Endothelial cell of umbilical vein (primary cell): ENCODE data around the gene SLCO3A1. TPM values are rescaled to one million over a fixed set of nuclear protein-coding genes. Genes with fewer than 3 reads are reported as not detected.

Source experiments
- BruUV-seq: library from RNA; stranded (reverse); fragments of 400-500 nt; replicated peaks from 2 replicates; lab custom pipeline; 2021; lab: Mats Ljungman, UMichigan
- CTCF ChIA-PET: fragments of 300-600, 350-600 bp; sonication (Branson Sonifier 250); formaldehyde crosslinking; loops from one replicate; lab custom pipeline; 2021; ENCODE audit warnings: antibody characterized with exemption, inconsistent platforms; lab: Charles Lee
- POLR2A ChIA-PET: fragments of 300-600, 350-600 bp; sonication (Branson Sonifier 250); formaldehyde crosslinking; loops from one replicate; lab custom pipeline; 2021; ENCODE audit warnings: antibody characterized with exemption, inconsistent platforms; lab: Charles Lee
- DNase-seq: peaks from one replicate; pipeline ENCODE4 v3.0.0-alpha.2; 2011; ENCODE audit warnings: low read depth, low spot score
- FAIRE-seq: peaks from 2 replicates; lab custom pipeline; 2011; peaks lifted over from hg19 to GRCh38; lab: Jason Lieb, UNC
- H2AFZ ChIP-seq: 2 replicates; pipeline ENCODE4 v1.6.0; 2012; ENCODE audit warnings: low read depth, low read length, control low read depth, inconsistent platforms
- H3K27ac ChIP-seq: 2 replicates; pipeline ENCODE4 v1.5.1; 2011; ENCODE audit warnings: low read depth, mild to moderate bottlenecking, control low read depth, low read length, moderate library complexity; ENCODE audit not compliant: insufficient read depth
- H3K27me3 ChIP-seq, 2 experiments: 2 replicates each; pipeline versions ENCODE4 v1.6.0 to v1.6.1; 2011; ENCODE audit warnings: low read length in 2 of 2, mixed read lengths in 1 of 2; ENCODE audit not compliant: control insufficient read depth in 2 of 2, insufficient read depth in 2 of 2
- H3K36me3 ChIP-seq, 2 experiments: 2 replicates in 1 of 2; 3 replicates in 1 of 2; pipeline ENCODE4 v1.5.1; 2011; ENCODE audit warnings: low read length in 2 of 2, mild to moderate bottlenecking in 1 of 2, moderate library complexity in 1 of 2; ENCODE audit not compliant: control insufficient read depth in 2 of 2, insufficient read depth in 2 of 2; ENCODE audit errors: extremely low read depth in 1 of 2
- H3K4me1 ChIP-seq: 3 replicates; pipeline ENCODE4 v1.5.1; 2011; ENCODE audit warnings: mild to moderate bottlenecking, low read length; ENCODE audit not compliant: control insufficient read depth, insufficient read depth; ENCODE audit errors: extremely low read depth
- H3K4me2 ChIP-seq: 2 replicates; pipeline ENCODE4 v1.6.1; 2011; ENCODE audit warnings: low read length, control low read depth, mixed read lengths; ENCODE audit not compliant: insufficient read depth
- H3K4me3 ChIP-seq, 3 experiments: fragments of 200-600 bp in 1 of 3; sonication (generic), shearing (Covaris generic) in 1 of 3; replicated peaks in 1 of 3; 2 replicates each; pipeline ENCODE4 v1.5.1; 2011 to 2016; ENCODE audit warnings: control low read depth in 3 of 3, low read length in 3 of 3, mild to moderate bottlenecking in 2 of 3, inconsistent platforms in 1 of 3, low read depth in 1 of 3, moderate library complexity in 1 of 3; ENCODE audit not compliant: insufficient read depth in 1 of 3
- H3K79me2 ChIP-seq: 2 replicates; pipeline ENCODE4 v1.6.0; 2012; ENCODE audit warnings: low read length, inconsistent platforms; ENCODE audit not compliant: control insufficient read depth, insufficient read depth
- H3K9ac ChIP-seq: replicated peaks from 2 replicates; pipeline ENCODE3; 2011; ENCODE audit warnings: low read length, control low read depth; ENCODE audit not compliant: insufficient read depth; ENCODE audit errors: extremely low read depth
- H3K9me1 ChIP-seq: replicated peaks from 3 replicates; pipeline ENCODE4 v1.6.0; 2011; ENCODE audit warnings: mild to moderate bottlenecking, low read length; ENCODE audit not compliant: control insufficient read depth, insufficient read depth; ENCODE audit errors: extremely low read depth
- H3K9me3 ChIP-seq: replicated peaks from 2 replicates; pipeline ENCODE4 v1.5.1; 2012; ENCODE audit warnings: low read length, inconsistent platforms; ENCODE audit not compliant: control insufficient read depth, insufficient read depth
- H4K20me1 ChIP-seq: replicated peaks from 2 replicates; pipeline ENCODE3; 2011; ENCODE audit warnings: mild to moderate bottlenecking, low read length; ENCODE audit not compliant: control insufficient read depth, insufficient read depth; ENCODE audit errors: extremely low read depth
- CTCF ChIP-seq, 2 donors: IDR thresholded peaks; 1 replicate in 1 of 2; 2 replicates in 1 of 2; pipeline ENCODE4 v1.5.1; 2011; ENCODE audit warnings: low read length in 2 of 2, mild to moderate bottlenecking in 2 of 2, moderate library complexity in 2 of 2, control low read depth in 1 of 2, inconsistent platforms in 1 of 2, low read depth in 1 of 2; ENCODE audit not compliant: insufficient read depth in 1 of 2; ENCODE audit errors: extremely low read depth in 1 of 2
- EZH2 ChIP-seq: IDR thresholded peaks from 2 replicates; pipeline ENCODE4 v1.6.1; 2012; ENCODE audit warnings: borderline replicate concordance, low read depth, mild to moderate bottlenecking, moderate library complexity, low read length, inconsistent platforms; ENCODE audit not compliant: severe bottlenecking
- FOS ChIP-seq: IDR thresholded peaks from 2 replicates; pipeline ENCODE4 v1.6.1; 2011; ENCODE audit warnings: mild to moderate bottlenecking, low read length, moderate library complexity, borderline replicate concordance; ENCODE audit not compliant: insufficient read depth
- GATA2 ChIP-seq: IDR thresholded peaks from 2 replicates; pipeline ENCODE4 v1.7.0; 2011; ENCODE audit warnings: low read depth, mild to moderate bottlenecking, moderate library complexity, mixed read lengths, low read length; ENCODE audit not compliant: insufficient read length, insufficient read depth
- JUN ChIP-seq: IDR thresholded peaks from 2 replicates; pipeline ENCODE4 v1.6.1; 2011; ENCODE audit warnings: borderline replicate concordance, low read depth; ENCODE audit not compliant: insufficient read length, insufficient read depth
- MAX ChIP-seq: IDR thresholded peaks from 2 replicates; pipeline ENCODE4 v1.6.1; 2011; ENCODE audit not compliant: insufficient read depth, insufficient read length
- MYC ChIP-seq: IDR thresholded peaks from one replicate; pipeline ENCODE4 v1.6.1; 2011; ENCODE audit warnings: mild to moderate bottlenecking, low read depth, low read length
- POLR2A ChIP-seq: IDR thresholded peaks from 2 replicates; pipeline ENCODE4 v1.6.1; 2012; ENCODE audit warnings: low read depth, mild to moderate bottlenecking, control low read depth, low read length
- POLR2AphosphoS5 ChIP-seq: IDR thresholded peaks from 2 replicates; pipeline ENCODE4 v1.6.1; 2012; ENCODE audit warnings: low read depth, mild to moderate bottlenecking, control low read depth, low read length, moderate library complexity; ENCODE audit not compliant: insufficient read depth
- dilution Hi-C: fragments of 300-500 bp; cut with MboI; formaldehyde crosslinking; loops from one replicate; pipeline ENCODE4 v1.15.0; 2019; ENCODE audit warnings: low sequenced_read_pairs; ENCODE audit not compliant: extremely low pct_ligation_motif_present
- intact Hi-C: fragments of 100-400 bp; cut with micrococcal nuclease; formaldehyde crosslinking; loops from one replicate; pipeline ENCODE4 v1.10.0; 2022
- polyA plus RNA-seq, 4 experiments: library from polyadenylated mRNA; depleted of rRNA in 3 of 4; stranded (reverse) in 3 of 4; unstranded in 1 of 4; fragments of >200 nt; gene quantifications; 2 replicates each; pipeline versions ENCODE4 v1.2.1 to v1.2.3, GENCODE V29; 2011 to 2012; ENCODE audit warnings: missing spikeins in 1 of 4
- total RNA-seq: library from RNA; stranded (reverse); gene quantifications from 2 replicates; pipeline ENCODE4 v1.2.3, GENCODE V29; 2021

Gene SLCO3A1
- total and polyA plus RNA-seq, 2 donors (not counting 3 experiments of a cell fraction or from before 2014, with no cell fraction given): 0.88 to 0.92 TPM

- H4K20me1 ChIP-seq: no peaks in the 10 kb centered on the region
- H3K79me2 ChIP-seq: no peaks in the 10 kb centered on the region
- dilution Hi-C loops (no loop called here), intact Hi-C loops (no loop called here)
- no peak overlapping the region for H2AFZ ChIP-seq
- H3K4me2 ChIP-seq: no peak overlapping the region
- no peaks in the 10 kb centered on the region for H3K36me3 ChIP-seq
- H3K27me3 ChIP-seq: no peaks in the 10 kb centered on the region
- H3K9me1 ChIP-seq: no peaks in the 10 kb centered on the region
- DNase-seq: no peak
- no peak overlapping the region for H3K4me3 ChIP-seq
- H3K9me3 ChIP-seq: peaks cover 4% of the 10 kb centered on the region
- no peaks in the 10 kb centered on the region for H3K4me1 ChIP-seq
- TF ChIP-seq CTCF (IDR thresholded peaks at IDR 0.05; ENCODE audit: extremely low read depth in 1 of 2, insufficient read depth in 1 of 2, low read depth in 1 of 2, low read length in 2 of 2) (no peak), POLR2A (no peak), FOS (no peak), GATA2 (no peak), JUN (no peak), MAX (no peak), EZH2 (no peak), MYC (no peak), POLR2AphosphoS5 (no peak)
- H3K27ac ChIP-seq: no peak overlapping the region
- no TSS peak for BruUV-seq
- FAIRE-seq: no peak
- no peak overlapping the region for H3K9ac ChIP-seq
- CTCF ChIA-PET: no interaction called here
- POLR2A ChIA-PET: no interaction called here
These were observed 64.3 kb downstream of the SLCO3A1 start for GRCh38 chr15:91917686-91918360.
